Kidney capillary endothelial cell (primary cell): ENCODE measurements around the gene WIZ.
"Not testable (repeated sequence)": the region's sequence is repeated elsewhere in the genome, so short reads cannot be mapped to it uniquely, and the experiment has no call there.

ENCODE experiments used
- DNase-seq: peaks from one replicate; pipeline ENCODE4 v3.0.0-alpha.2; 2018; ENCODE audit warnings: low spot score

WIZ gene

DNA sequence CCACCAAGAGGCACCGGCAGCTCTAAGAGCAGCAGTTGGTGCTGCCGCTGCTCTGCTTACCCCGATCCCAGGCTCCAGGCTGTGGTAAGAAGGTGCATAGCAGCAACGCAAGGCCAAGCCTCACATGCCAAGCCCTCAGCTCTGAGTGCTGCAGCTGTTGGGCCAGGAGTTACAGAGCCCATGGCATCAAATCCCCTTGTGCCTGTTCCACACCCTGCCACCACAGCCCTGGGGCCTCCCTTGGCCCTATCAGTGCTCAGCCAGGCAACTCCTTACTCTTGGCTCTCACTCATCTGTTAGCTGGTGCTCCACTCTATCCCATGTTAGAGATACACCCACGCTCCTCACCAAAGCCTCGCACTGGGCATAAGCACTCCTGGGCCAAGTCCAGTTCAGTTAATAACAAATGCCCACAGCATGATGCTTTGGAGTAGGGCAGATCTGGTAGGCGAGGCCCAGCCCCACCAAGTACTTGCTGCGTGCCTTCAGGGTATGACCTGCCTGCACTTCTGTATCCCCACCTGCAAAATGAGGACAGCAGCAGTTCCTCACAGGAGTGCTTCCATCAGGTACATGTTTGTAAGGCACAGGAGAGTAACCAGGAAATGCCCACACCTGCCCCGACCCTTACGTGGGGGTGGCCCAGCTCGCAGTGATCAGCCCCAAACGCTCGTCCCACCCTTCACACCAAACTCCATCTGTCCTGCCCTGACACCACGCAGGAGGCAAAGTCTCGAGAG, 47.2 kb downstream of the WIZ start:
- DNase-seq = no peak

DNA sequence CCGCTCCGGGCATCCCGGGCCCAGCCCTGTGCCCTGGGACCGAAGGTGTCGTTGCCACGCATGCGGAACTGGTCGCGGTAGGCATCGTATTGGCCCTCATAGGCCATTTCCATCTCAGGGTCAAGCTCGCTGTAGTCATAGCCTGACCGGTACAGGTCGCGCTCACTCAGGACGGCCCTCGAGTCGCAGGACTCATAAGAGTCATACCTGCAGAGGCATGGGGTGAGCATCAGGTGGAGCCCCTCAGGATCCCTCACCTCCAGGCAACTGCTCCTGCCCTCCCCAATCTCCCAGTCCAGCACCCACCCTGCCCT, 48.4 kb downstream of the WIZ start:
- DNase-seq = no peak

DNA sequence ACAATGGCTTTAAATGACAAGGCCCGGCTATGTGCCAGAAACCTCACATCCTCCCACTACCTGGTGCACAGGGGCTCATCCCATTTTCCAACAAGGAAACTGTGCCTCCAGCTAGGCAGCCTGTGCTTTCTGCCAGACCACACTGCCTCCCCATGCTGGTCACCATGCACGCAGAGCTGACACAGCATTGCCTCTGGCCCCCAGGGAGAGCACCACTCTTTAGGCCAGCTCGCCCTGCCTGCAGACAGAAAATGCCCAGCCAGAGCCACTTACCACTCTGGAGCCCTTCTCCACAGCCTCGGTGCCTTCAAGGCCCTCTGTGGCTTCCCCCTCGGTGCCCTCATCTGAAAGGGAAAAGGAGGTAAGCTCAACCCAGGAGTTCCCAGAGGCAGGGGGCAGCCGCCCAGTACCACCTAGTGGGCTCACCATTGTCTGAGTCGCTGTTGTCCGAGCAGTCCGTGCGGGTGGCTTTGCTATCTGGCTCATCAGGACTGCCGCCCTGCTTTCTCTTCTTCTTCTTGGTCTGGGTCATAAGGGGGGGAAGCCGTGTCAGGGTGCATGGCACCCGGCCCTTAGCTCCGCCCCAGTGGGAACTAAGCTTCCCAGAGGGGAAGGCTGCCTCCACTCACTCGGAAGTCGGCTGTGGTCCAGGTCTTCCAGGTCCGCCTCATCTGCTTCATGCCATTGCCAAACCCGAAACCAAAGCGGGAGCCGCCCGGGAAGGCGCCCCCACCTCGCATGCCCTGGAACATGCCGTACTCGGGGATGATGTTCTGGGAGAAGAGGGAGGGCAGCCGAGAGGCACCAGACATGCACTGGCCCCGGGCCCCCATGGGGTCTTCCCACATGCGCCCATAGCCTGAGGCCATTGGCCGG, 49.0 kb downstream of the WIZ start:
- no peak for DNase-seq

- no peak for DNase-seq
Observed at GRCh38 chr19:15399635-15400034, 50.1 kb downstream of the WIZ start.

DNA sequence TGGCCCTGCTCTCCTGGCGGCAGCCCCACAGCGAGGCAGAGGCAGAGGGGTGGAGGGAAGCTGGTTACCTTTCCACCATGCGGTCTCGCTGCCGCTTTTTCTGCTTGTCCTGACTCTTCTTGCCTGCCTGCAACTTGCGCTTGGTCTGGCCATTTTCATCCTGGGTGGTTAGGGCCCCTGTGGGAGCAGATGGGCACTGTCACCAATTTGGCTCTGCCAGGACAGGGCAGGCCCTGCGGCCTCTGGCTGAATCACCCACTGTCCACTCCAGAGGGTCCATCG, 50.6 kb downstream of the WIZ start:
- no peak for DNase-seq

DNA sequence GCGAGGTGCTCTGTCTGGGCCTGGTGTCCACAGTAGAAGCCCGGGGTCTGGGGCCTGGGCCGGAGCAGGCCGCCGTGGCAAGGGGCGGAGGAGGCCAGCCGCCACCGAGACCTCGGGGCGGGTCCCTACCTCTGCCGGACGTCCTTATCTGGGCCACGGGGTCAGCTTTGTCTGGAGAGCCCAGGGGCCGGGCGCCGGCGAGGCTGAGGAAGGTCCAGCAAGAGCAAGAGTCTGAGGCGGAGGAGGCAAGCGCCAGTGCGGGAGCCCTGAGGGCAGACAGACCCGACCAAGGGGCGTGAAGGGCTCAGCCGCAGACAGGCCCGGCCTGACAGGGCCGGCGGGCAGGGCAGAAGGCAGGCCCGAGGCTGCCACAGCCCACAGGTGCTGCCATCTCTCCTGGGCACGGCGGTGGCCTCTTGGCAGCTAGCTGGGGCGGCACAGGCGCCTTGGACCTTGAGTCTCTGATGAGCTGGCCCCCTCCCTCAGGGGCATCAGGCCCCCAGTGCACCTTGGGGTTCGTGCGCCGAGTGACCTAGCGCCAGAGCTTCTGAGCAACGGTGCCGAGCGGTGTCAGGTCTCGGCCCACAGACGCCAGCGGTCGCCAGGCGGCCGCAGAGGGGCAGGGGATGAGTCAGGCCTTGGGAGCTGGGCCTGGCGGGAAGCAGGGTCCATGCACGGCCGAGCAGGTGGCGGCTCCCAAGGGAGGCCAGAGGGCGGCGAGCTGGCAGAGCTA, 51.1 kb downstream of the WIZ start:
- DNase-seq = no peak

DNA sequence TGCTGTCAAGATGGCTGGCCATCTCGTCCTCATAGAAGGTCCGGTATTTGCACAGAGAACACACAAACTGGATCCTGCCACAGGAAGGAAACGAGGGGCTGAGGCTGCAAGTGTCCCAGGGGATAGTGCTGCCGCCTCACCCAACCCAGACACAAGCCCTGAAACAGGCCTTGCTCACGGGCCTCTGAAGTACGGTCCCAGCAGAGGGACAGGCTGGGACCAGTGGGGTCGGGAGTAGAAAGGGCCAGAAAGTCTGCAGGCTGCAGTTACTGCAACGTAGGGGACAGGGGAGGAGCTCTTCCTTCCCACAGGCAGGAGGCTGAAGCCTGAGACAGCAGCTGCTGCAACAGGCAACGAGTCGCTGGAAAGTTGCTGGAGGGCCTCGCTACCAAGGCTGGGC, 52.0 kb downstream of the WIZ start:
- DNase-seq = no peak

GRCh38 chr19:15397236-15397635, 52.5 kb downstream of the WIZ start:
- no peak for DNase-seq

DNA sequence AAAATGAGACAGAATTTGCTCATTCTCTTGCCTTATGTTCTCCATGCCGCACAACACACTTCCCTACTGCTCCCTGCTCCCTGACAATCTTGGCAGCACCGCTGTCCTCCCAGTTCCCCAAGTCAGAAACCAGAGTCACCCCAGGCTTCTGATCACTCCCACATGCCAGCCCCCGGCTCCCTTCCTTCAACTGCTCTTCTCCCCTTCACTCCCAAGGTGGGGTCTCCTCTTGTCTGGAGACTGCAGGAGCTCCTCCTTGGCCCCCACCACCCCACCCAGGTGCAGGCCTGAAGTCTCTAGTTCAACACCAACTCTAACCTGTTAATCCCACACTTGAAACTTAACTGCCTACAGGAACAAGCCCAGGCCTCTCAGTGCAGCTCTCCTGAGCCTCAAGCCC, 53.3 kb downstream of the WIZ start:
- no peak for DNase-seq

GRCh38 chr19:15395251-15395650, 54.5 kb downstream of the WIZ start:
- DNase-seq = not testable (repeated sequence)

GRCh38 chr19:15394426-15394825, 55.3 kb downstream of the WIZ start:
- DNase-seq = no peak

- no peak for DNase-seq
Observed at GRCh38 chr19:15393963-15394362, 55.8 kb downstream of the WIZ start.

GRCh38 chr19:15390814-15391213, 58.9 kb downstream of the WIZ start:
- no peak for DNase-seq

DNA sequence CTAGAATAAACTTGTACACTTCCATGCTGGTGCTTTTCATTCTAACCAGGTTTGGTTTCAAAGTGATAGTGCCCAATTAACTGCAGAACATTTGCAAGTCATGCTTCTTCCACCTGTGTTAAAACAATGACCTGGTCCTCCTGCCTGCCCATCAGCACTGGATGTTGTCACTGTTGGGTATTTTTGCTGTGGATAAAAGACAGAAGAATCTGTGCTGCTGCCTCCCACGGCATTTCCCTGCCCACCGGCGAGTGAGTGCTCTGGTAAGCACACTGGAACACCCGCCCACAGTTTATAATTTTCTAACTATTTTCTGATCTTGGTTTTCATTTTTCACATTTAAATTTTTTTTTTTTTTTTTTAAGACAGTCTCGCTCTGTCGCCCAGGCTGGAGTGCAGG, 67.9 kb downstream of the WIZ start:
- DNase-seq = no peak

GRCh38 chr19:15381429-15381828, 68.3 kb downstream of the WIZ start:
- DNase-seq = no peak

DNA sequence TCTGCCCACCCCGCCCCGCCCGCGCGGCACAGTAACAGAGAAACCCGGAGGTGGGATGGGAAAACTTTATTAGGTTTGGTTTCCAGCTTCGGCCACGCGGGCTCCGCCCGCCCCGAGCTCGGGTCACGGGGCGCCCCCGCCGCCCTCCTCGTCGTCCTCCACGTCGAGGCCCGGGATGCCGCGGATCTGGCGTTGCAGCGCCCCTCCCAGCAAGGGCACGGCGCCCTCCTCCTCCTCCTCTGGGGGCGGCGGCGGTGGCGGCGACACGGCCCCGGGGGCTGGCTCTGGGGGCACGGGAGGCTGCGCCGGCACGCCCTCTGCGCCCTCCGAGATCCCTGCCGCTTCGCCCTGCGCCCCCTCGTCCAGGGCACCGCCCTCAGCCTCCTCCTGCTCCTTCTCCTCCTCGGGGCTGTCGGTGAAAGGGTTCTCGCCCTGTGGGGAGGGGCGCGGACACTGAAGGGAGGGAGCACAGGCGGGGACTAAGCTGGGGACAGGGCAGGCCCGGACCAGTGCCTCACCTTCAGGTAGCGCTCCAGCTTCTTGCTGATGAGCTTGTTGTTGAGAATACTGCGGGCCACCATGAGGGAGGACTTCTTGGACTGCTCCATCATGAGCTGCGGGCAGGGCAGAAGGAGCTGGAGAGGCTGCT, 69.6 kb downstream of the WIZ start:
- DNase-seq = peak; percentile 26

DNA sequence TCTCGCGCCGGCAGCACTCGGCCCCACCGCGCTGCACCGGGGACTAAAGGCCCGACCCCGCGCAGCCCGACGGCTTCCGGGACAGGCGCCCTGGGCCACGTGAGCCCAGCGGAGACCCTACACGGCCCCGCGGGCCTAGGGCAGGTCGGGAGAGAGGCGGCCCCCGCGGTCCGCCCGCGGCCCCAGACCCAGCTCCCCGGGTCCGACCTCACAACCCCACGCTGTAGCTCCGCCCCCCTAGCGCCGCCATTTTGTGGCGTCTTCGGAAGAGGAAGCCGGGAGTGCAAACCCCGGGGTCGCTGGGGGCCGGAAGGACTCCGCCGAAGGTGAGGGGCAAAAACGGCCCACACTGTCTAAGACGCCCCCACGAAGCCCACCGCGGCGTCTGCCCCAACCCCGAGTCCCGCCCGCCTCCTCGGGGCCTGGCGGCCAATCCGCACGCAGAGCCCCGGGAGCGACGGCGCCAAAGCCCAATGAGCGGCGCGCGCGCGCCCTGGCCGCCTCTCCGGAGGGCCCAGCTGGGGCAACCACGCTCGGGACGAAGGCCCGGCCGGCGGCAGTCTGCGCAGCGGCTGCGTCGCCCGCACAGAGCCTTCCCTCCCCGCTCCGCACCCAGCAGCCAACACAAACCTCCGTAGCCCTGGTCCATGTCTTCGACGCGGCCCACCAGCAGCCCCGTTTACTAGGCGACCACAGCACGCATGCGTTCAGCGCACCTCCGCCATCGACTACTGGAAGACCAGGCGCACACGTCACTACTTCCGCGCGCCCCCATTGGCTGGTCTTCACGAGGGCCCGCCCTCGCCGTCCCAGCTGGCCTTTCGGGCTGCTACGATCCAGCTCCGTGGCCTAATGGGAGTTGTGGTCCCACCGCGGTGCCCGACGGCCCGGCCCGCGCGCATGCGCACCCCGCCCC, 70.4 kb downstream of the WIZ start, which contains the start of gene AKAP8:
Gene AKAP8, minus strand, starts transcription at position 705 of the 916 bp plus-strand sequence. Its CDS starts 56 bp downstream, at position 649.
- peak; percentile 91 for DNase-seq

DNA sequence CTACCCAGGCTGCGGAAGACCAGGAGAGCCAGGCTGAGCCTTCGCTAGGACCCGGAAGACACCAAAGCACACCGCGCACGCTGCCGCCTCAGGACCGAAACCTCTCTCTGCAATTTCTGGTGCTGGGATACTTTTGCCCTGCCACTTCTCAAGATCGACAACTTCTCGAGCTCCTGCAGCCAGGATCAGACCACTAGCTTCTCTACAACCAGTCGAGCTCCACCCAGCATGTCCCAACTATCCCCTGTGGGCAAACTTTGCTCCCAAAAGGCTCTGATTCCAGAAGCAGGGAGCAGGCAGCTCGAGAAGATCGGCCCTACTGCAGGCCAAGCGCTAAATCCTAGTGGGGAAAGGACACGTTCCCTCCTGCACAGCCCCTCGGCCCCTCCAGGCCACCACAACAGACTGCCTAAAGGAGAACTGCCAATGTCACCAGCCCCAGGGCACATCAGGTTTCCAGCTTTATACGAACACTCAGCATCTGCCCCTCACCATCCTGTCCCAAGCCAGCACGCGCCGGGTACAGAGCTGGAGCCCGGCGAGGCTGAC, 71.1 kb downstream of the WIZ start:
- DNase-seq = peak; percentile 24

- DNase-seq = peak; percentile 16
Observed at GRCh38 chr19:15374796-15375440, 74.8 kb downstream of the WIZ start.

GRCh38 chr19:15374105-15374651, 75.6 kb downstream of the WIZ start:
- DNase-seq = no peak
